PC-9 (cell line): ENCODE data around the gene SLC4A4. TPM values are rescaled to one million over a fixed set of nuclear protein-coding genes. Genes with fewer than 3 reads are reported as not detected.

Source experiments
- BruUV-seq: library from RNA; stranded (reverse); fragments of 400-500 nt; replicated peaks from 2 replicates; lab custom pipeline; 2021; lab: Mats Ljungman, UMichigan
- CTCF ChIA-PET: fragments of 300-600 bp; sonication (Branson Sonifier 250); formaldehyde crosslinking; loops from one replicate; lab custom pipeline; 2022; ENCODE audit warnings: antibody characterized with exemption; lab: Charles Lee
- POLR2A ChIA-PET: fragments of 300-600 bp; sonication (Branson Sonifier 250); formaldehyde crosslinking; loops from one replicate; lab custom pipeline; 2022; ENCODE audit warnings: antibody characterized with exemption; ENCODE audit not compliant: unreplicated experiment; lab: Charles Lee
- DNase-seq, 2 experiments: peaks; one replicate each; pipeline versions ENCODE4 v3.0.0 to v3.0.0-alpha.2; 2015 to 2022; ENCODE audit warnings: mixed read lengths in 1 of 2
- H2AFZ ChIP-seq: fragments of 200-600 bp; sonication (generic); 2 replicates; pipeline ENCODE4 v1.8.1; 2017; ENCODE audit warnings: antibody characterized with exemption
- H3F3A ChIP-seq: fragments of 200-600 bp; sonication (generic); 2 replicates; pipeline ENCODE4 v1.8.1; 2017; ENCODE audit warnings: antibody characterized with exemption, mild to moderate bottlenecking, low read depth; ENCODE audit not compliant: insufficient read depth
- H3K27ac ChIP-seq: fragments of 200-600 bp; sonication (generic); 2 replicates; pipeline ENCODE4 v1.6.1; 2016; ENCODE audit warnings: mixed run types
- H3K27me3 ChIP-seq: fragments of 200-600 bp; sonication (generic); 2 replicates; pipeline ENCODE4 v1.6.1; 2016; ENCODE audit warnings: low read depth, mixed run types; ENCODE audit not compliant: insufficient read depth
- H3K36me3 ChIP-seq: fragments of 200-600 bp; sonication (generic); 2 replicates; pipeline ENCODE4 v1.6.1; 2016; ENCODE audit warnings: low read depth, mixed run types
- H3K4me1 ChIP-seq: fragments of 200-600 bp; sonication (generic); replicated peaks from 2 replicates; pipeline ENCODE4 v1.6.1; 2016; ENCODE audit warnings: mixed run types; ENCODE audit not compliant: insufficient read depth
- H3K4me2 ChIP-seq: fragments of 200-600 bp; sonication (generic); 2 replicates; pipeline ENCODE4 v1.6.1; 2017; ENCODE audit warnings: mixed run types
- H3K4me3 ChIP-seq: fragments of 200-600 bp; sonication (generic); 2 replicates; pipeline ENCODE4 v1.6.1; 2016; ENCODE audit warnings: mixed run types
- H3K79me2 ChIP-seq: fragments of 200-600 bp; sonication (generic); 2 replicates; pipeline ENCODE4 v1.6.1; 2017; ENCODE audit warnings: low read depth, mixed run types
- H3K9me2 ChIP-seq: fragments of 200-600 bp; sonication (generic); 2 replicates; pipeline ENCODE4 v1.8.1; 2017; ENCODE audit warnings: mild to moderate bottlenecking; ENCODE audit not compliant: insufficient read depth
- H3K9me3 ChIP-seq: fragments of 200-600 bp; sonication (generic); 2 replicates; pipeline ENCODE4 v1.8.1; 2016; ENCODE audit warnings: low read depth; ENCODE audit not compliant: insufficient read depth
- H4K20me1 ChIP-seq: fragments of 200-600 bp; sonication (generic); 2 replicates; pipeline ENCODE4 v1.8.1; 2017; ENCODE audit not compliant: insufficient read depth
- EZH2 ChIP-seq: fragments of 200-600 bp; sonication (generic); IDR thresholded peaks from 2 replicates; pipeline ENCODE4 v1.8.0; 2017; ENCODE audit warnings: antibody characterized with exemption, low read depth
- intact Hi-C: fragments of 100-400 bp; cut with micrococcal nuclease; formaldehyde crosslinking; loops from one replicate; pipeline ENCODE4 v1.10.0; 2022; ENCODE audit not compliant: unreplicated experiment
- total RNA-seq: library from RNA; stranded (reverse); gene quantifications from 2 replicates; pipeline ENCODE4 v1.2.3, GENCODE V29; 2021
- TF ChIP-seq, protein P1 (sequence below): fragments of 200-600 bp; sonication (generic); conservative IDR thresholded peaks from 2 replicates; pipeline ENCODE4 v1.6.1; 2017; ENCODE audit warnings: mixed run types, antibody characterized with exemption, mild to moderate bottlenecking, moderate library complexity

Gene SLC4A4
- total RNA-seq, 1 experiment from 2014 or later, result 0.44 TPM

DNA sequence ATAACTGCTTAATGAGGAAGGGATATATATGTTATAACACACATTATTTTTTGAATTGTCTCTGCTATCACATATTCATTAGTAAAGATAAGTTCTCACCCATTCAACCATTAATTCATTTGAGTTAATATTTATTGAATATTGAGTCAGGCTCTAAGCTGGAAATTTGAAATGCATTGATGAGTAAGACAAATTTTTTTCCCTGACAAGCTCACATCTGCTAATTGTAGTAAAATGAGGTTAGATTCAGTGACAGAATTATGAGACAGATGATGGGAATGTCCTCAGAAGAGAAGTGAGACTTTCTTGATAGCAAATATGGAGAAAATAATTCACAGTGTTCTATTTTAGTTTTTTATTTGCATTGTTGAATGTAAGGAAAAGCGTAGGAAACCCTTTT, 194.3 kb downstream of the SLC4A4 start:
- BruUV-seq, result no TSS peak
- POLR2A ChIA-PET, result no interaction called here
- no peak for DNase-seq
- no peaks in the 10 kb centered on the region for H3K9me3 ChIP-seq
- H3K4me1 ChIP-seq, result no peaks in the 10 kb centered on the region
- no peak overlapping the region for H3K27ac ChIP-seq
- no peaks in the 10 kb centered on the region for H3F3A ChIP-seq
- no peaks in the 10 kb centered on the region for H3K27me3 ChIP-seq
- CTCF ChIA-PET, result no interaction called here
- H2AFZ ChIP-seq, result no peak overlapping the region
- intact Hi-C loops, result no loop called here
- H3K9me2 ChIP-seq, result no peaks in the 10 kb centered on the region; the same call in 1 of the 2 replicates
- no peak for TF ChIP-seq EZH2
- TF ChIP-seq, protein P1, sequence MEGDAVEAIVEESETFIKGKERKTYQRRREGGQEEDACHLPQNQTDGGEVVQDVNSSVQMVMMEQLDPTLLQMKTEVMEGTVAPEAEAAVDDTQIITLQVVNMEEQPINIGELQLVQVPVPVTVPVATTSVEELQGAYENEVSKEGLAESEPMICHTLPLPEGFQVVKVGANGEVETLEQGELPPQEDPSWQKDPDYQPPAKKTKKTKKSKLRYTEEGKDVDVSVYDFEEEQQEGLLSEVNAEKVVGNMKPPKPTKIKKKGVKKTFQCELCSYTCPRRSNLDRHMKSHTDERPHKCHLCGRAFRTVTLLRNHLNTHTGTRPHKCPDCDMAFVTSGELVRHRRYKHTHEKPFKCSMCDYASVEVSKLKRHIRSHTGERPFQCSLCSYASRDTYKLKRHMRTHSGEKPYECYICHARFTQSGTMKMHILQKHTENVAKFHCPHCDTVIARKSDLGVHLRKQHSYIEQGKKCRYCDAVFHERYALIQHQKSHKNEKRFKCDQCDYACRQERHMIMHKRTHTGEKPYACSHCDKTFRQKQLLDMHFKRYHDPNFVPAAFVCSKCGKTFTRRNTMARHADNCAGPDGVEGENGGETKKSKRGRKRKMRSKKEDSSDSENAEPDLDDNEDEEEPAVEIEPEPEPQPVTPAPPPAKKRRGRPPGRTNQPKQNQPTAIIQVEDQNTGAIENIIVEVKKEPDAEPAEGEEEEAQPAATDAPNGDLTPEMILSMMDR, result no peak
- no peak overlapping the region for H3K4me2 ChIP-seq
- H3K79me2 ChIP-seq, result no peaks in the 10 kb centered on the region
- no peak overlapping the region for H3K4me3 ChIP-seq
- no peaks in the 10 kb centered on the region for H4K20me1 ChIP-seq
- no peaks in the 10 kb centered on the region for H3K36me3 ChIP-seq

DNA sequence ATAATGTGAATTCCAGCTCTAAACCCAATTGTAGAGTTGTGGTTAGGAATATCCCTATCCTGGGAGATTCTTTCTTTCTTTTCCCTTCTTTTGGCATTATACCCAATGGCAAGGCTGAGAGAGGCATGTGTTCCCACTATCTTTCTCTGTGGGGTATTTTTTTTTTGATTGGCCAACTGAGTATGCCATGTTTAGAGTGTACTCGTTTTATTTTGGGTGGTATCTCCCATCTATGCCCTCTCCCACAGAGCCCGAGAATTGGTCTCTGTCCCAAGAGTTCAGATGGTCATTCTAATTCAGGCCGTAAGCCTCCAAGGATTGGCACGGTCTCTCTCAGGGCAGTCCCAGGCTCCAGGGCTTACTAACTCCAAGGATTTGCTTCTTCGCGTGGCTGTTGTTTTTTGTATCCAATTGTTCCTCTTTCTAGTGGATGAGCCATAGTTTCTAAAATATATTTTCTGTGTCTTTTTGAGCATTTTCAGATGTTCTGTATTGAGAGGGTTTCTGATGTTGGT, 198.8 kb downstream of the SLC4A4 start:
- no peaks in the 10 kb centered on the region for H3K79me2 ChIP-seq
- no peaks in the 10 kb centered on the region for H3K36me3 ChIP-seq
- H3K4me3 ChIP-seq, result no peak overlapping the region
- intact Hi-C loops, result no loop called here
- BruUV-seq, result no TSS peak
- ChIA-PET CTCF (no interaction called here), POLR2A (no interaction called here)
- H3K4me1 ChIP-seq, result no peaks in the 10 kb centered on the region
- no peak overlapping the region for H2AFZ ChIP-seq
- no peaks in the 10 kb centered on the region for H3K9me3 ChIP-seq
- no peak for TF ChIP-seq EZH2
- TF ChIP-seq, protein P1, result no peak
- no peaks in the 10 kb centered on the region for H4K20me1 ChIP-seq
- no peaks in the 10 kb centered on the region for H3F3A ChIP-seq
- H3K4me2 ChIP-seq, result no peak overlapping the region
- no peak overlapping the region for H3K27ac ChIP-seq
- DNase-seq, result no peak
- H3K9me2 ChIP-seq, result no peaks in the 10 kb centered on the region; the same call in 1 of the 2 replicates
- no peaks in the 10 kb centered on the region for H3K27me3 ChIP-seq

DNA sequence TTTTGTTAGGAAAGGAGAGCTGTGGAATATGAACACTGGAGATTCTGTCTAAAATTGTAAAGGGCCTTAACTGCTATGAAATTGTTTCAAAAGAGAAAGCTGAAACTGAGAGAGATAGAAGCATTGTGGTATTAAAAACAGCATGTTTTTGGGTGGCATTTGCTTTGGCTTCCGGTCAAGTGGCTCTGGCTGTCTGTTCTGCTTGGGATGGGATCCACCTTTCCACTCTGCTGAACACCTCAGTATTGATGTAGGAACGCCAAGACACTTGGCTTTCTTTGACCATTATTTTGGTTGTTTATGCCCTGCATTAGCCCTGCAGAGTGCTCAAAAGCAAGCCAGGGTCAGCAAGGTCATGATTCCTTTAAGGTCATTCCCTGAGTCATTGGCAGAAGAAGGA, 199.7 kb downstream of the SLC4A4 start:
- CTCF ChIA-PET, result no interaction called here

More for the DNA sequence above, 199.7 kb downstream of the SLC4A4 start:
- no TSS peak for BruUV-seq
- POLR2A ChIA-PET, result no interaction called here
- no peaks in the 10 kb centered on the region for H3K27me3 ChIP-seq
- no peaks in the 10 kb centered on the region for H3K79me2 ChIP-seq
- H3K4me3 ChIP-seq, result no peak overlapping the region
- no peaks in the 10 kb centered on the region for H4K20me1 ChIP-seq
- H3K9me2 ChIP-seq, result no peaks in the 10 kb centered on the region; the same call in 1 of the 2 replicates
- no peaks in the 10 kb centered on the region for H3F3A ChIP-seq
- DNase-seq, result no peak
- no peak overlapping the region for H3K4me2 ChIP-seq
- TF ChIP-seq EZH2, result no peak
- TF ChIP-seq, protein P1, result no peak
- no peaks in the 10 kb centered on the region for H3K9me3 ChIP-seq
- no peaks in the 10 kb centered on the region for H3K4me1 ChIP-seq
- intact Hi-C loops, result no loop called here
- no peaks in the 10 kb centered on the region for H3K36me3 ChIP-seq
- no peak overlapping the region for H2AFZ ChIP-seq
- H3K27ac ChIP-seq, result no peak overlapping the region
